Activated B cell treated with CpG ODN at 0.5 μM for 24 hours (primary cell): ENCODE results near the gene RYR2. TPM values are rescaled to one million over a fixed set of nuclear protein-coding genes. Genes with fewer than 3 reads are reported as not detected.

Experiments used
- ATAC-seq: fragments of 200-7000 bp; cut with Tn5 transposase; one replicate; pipeline ENCODE4 v1.10.0; 2021; ENCODE audit warnings: low read depth, mild to moderate bottlenecking, moderate library complexity
- CTCF ChIA-PET: fragments of 350-600 bp; sonication (Branson Sonifier 250); formaldehyde crosslinking; loops from one replicate; lab custom pipeline; 2021; ENCODE audit warnings: antibody characterized with exemption; lab: Charles Lee
- POLR2A ChIA-PET: fragments of 350-600 bp; sonication (Branson Sonifier 250); formaldehyde crosslinking; loops from one replicate; lab custom pipeline; 2021; ENCODE audit warnings: antibody characterized with exemption; lab: Charles Lee
- DNase-seq: peaks from one replicate; pipeline ENCODE4 v3.0.0; 2022
- H3K27ac Mint-ChIP-seq: one replicate; pipeline ENCODE4 v1.8.0; 2020; ENCODE audit warnings: mixed read lengths
- H3K27me3 Mint-ChIP-seq: one replicate; pipeline ENCODE4 v1.8.0; 2021; ENCODE audit warnings: mixed read lengths
- H3K36me3 Mint-ChIP-seq: one replicate; pipeline ENCODE4 v1.8.0; 2021; ENCODE audit warnings: low read depth, mixed read lengths
- H3K4me1 Mint-ChIP-seq: one replicate; pipeline ENCODE4 v1.8.0; 2021; ENCODE audit warnings: mixed read lengths
- H3K4me3 Mint-ChIP-seq: one replicate; pipeline ENCODE4 v1.8.0; 2020; ENCODE audit warnings: mild to moderate bottlenecking, mixed read lengths
- H3K9me3 Mint-ChIP-seq: one replicate; pipeline ENCODE4 v1.8.0; 2020; ENCODE audit warnings: mixed read lengths
- CTCF ChIP-seq: fragments of 200-600 bp; IDR thresholded peaks from one replicate; pipeline ENCODE4 v1.8.0; 2022; ENCODE audit warnings: antibody characterized with exemption, mild to moderate bottlenecking
- intact Hi-C: fragments of 100-400 bp; cut with micrococcal nuclease; formaldehyde crosslinking; loops from one replicate; pipeline ENCODE4 v1.15.1; 2024
- total RNA-seq: library from RNA; stranded (reverse); gene quantifications from 2 replicates; pipeline ENCODE4 v1.2.3, GENCODE V29; 2022

The RYR2 gene
- total RNA-seq, 1 donor from 2014 or later: not detected

GRCh38 chr1:237279629-237280028, 237.6 kb downstream of the RYR2 start:
- H3K27me3 Mint-ChIP-seq: no peaks in the 10 kb centered on the region
- ChIA-PET CTCF (no interaction called here), POLR2A (no interaction called here)
- DNase-seq (no peak), ATAC-seq (no peak)
- H3K9me3 Mint-ChIP-seq: no peaks in the 10 kb centered on the region
- H3K27ac Mint-ChIP-seq: no peak overlapping the region
- intact Hi-C loops: no loop called here
- H3K4me1 Mint-ChIP-seq: no peaks in the 10 kb centered on the region
- no peaks in the 10 kb centered on the region for H3K36me3 Mint-ChIP-seq
- H3K4me3 Mint-ChIP-seq: no peak overlapping the region
- no peak for TF ChIP-seq CTCF

- Mint-ChIP-seq H3K4me1 (no peaks in the 10 kb centered on the region), H3K27me3 (no peaks in the 10 kb centered on the region), H3K27ac (no peak overlapping the region), H3K36me3 (no peaks in the 10 kb centered on the region), H3K4me3 (no peak overlapping the region), H3K9me3 (no peaks in the 10 kb centered on the region)
- no peak for TF ChIP-seq CTCF
- intact Hi-C loops: no loop called here
- CTCF ChIA-PET: no interaction called here
- ATAC-seq (no peak), DNase-seq (no peak)
- POLR2A ChIA-PET: no interaction called here
Measured at GRCh38 chr1:237281481-237281880, 239.5 kb downstream of the RYR2 start.

GRCh38 chr1:237282208-237282783, 240.3 kb downstream of the RYR2 start:
- Mint-ChIP-seq H3K4me3 (no peak overlapping the region), H3K27ac (no peak overlapping the region), H3K4me1 (no peaks in the 10 kb centered on the region), H3K9me3 (no peaks in the 10 kb centered on the region), H3K27me3 (no peaks in the 10 kb centered on the region), H3K36me3 (no peaks in the 10 kb centered on the region)
- DNase-seq (no peak), ATAC-seq (no peak)
- CTCF ChIA-PET: no interaction called here
- intact Hi-C loops: no loop called here
- POLR2A ChIA-PET: no interaction called here
- no peak for TF ChIP-seq CTCF

- no peaks in the 10 kb centered on the region for H3K36me3 Mint-ChIP-seq
- no peak for TF ChIP-seq CTCF
- ChIA-PET POLR2A (no interaction called here), CTCF (no interaction called here)
- H3K27ac Mint-ChIP-seq: no peak overlapping the region
- ATAC-seq (no peak), DNase-seq (no peak)
- no peaks in the 10 kb centered on the region for H3K4me1 Mint-ChIP-seq
- no peak overlapping the region for H3K4me3 Mint-ChIP-seq
- no peaks in the 10 kb centered on the region for H3K27me3 Mint-ChIP-seq
- intact Hi-C loops: no loop called here
- H3K9me3 Mint-ChIP-seq: no peaks in the 10 kb centered on the region
Measured at GRCh38 chr1:237287876-237288521, 246.0 kb downstream of the RYR2 start.

GRCh38 chr1:237293804-237294203, 251.8 kb downstream of the RYR2 start:
- ATAC-seq: no peak
- ChIA-PET POLR2A (no interaction called here), CTCF (no interaction called here)
- H3K9me3 Mint-ChIP-seq: no peaks in the 10 kb centered on the region
- DNase-seq: no peak
- intact Hi-C loops: no loop called here
- H3K36me3 Mint-ChIP-seq: no peaks in the 10 kb centered on the region
- no peaks in the 10 kb centered on the region for H3K27me3 Mint-ChIP-seq
- no peak for TF ChIP-seq CTCF
- H3K4me1 Mint-ChIP-seq: no peaks in the 10 kb centered on the region
- H3K27ac Mint-ChIP-seq: no peak overlapping the region
- no peak overlapping the region for H3K4me3 Mint-ChIP-seq
